MG63 (cell line): ENCODE data around the gene GSDME. TPM values are rescaled to one million over a fixed set of nuclear protein-coding genes. Genes with fewer than 3 reads are reported as not detected.
"Not testable (repeated sequence)": the region's sequence is repeated elsewhere in the genome, so short reads cannot be mapped to it uniquely, and the experiment has no call there.

ENCODE experiments used
- DNase-seq: peaks from one replicate; pipeline ENCODE4 v3.0.0-alpha.2; 2020
- H3K27me3 ChIP-seq: fragments of 250-450 bp; sonication (Bioruptor Pico); 2 replicates; pipeline ENCODE4 v1.5.1; 2020; ENCODE audit warnings: mild to moderate bottlenecking, moderate library complexity
- H3K36me3 ChIP-seq: fragments of 250-450 bp; sonication (Bioruptor Pico); 2 replicates; pipeline ENCODE4 v1.5.1; 2020; ENCODE audit warnings: mild to moderate bottlenecking, moderate library complexity
- H3K4me3 ChIP-seq: fragments of 250-450 bp; sonication (Bioruptor Pico); 2 replicates; pipeline ENCODE4 v1.5.1; 2020; ENCODE audit warnings: mild to moderate bottlenecking, moderate library complexity
- H3K9me3 ChIP-seq: fragments of 250-450 bp; sonication (Bioruptor Pico); 2 replicates; pipeline ENCODE4 v1.5.1; 2020; ENCODE audit warnings: mild to moderate bottlenecking, moderate library complexity
- total RNA-seq: library from RNA; depleted of rRNA; stranded (reverse); fragments of >200 nt; shearing (Covaris generic); gene quantifications from 2 replicates; pipeline ENCODE4 v1.2.3, GENCODE V29; 2014; ENCODE audit warnings: low replicate concordance

The GSDME gene
- total RNA-seq, 1 experiment from 2014 or later: 4.1 TPM

- H3K9me3 ChIP-seq: no peaks in the 10 kb centered on the region
- H3K4me3 ChIP-seq: no peak overlapping the region
- no peak for DNase-seq
- H3K36me3 ChIP-seq: no peaks in the 10 kb centered on the region
- no peaks in the 10 kb centered on the region for H3K27me3 ChIP-seq
Measured at GRCh38 chr7:24754906-24755506, 2.3 kb downstream of the GSDME start.

DNA sequence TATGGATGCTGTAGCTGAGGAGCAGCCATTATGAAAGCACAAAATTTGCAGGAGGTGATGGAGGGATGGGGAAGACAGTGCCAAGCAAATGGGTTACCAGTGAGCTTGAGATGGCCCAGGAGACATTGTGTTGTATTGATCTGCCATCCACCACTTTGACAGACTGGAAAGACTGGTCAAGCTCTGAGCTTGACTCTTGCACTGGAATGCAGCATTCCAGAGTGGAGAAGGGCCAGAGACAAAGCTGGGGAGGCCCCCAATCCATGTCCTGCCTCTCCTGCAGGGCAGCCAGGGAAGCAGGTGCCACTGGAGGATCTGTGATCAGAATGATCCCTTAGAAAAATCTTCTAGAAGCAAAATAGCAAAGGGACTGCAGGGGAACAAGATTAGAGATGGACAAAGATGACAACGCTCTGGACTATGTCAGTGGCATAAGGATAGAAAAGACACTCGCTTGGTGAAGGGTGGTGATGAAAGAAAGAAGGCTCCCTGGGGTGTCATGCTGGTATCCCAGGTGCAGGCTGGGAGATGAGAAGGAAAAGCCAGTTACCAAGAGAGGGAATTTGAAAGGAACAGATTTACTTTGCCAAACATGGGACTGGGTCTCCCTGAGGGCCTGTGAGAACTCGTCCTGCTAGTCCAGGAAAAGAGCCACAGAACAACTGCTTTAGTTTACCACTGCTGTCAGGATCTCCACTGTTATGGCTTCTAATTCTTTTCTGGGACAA, 5.0 kb downstream of the GSDME start:
- no peak overlapping the region for H3K4me3 ChIP-seq
- H3K36me3 ChIP-seq: no peaks in the 10 kb centered on the region
- H3K27me3 ChIP-seq: no peaks in the 10 kb centered on the region
- DNase-seq: no peak
- no peaks in the 10 kb centered on the region for H3K9me3 ChIP-seq

DNA sequence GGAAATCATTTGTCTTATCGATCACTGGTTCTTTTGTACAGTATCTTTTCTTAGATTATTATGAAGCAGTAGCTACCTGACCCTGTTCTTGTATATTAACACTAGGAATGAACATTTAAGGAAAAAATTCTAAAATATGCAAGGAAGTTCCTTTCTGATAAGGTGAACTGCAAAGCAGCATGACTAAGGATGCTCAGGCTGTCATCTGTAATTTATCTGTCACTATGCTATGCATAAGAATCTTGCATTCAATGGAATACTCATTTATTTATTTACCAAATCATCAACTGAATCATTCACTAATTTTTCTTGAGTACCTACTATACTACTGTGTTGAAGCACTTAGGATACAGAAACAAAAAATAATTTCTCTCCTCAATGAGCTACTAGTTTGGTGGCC, 5.8 kb downstream of the GSDME start:
- no peak for DNase-seq
- H3K27me3 ChIP-seq: no peaks in the 10 kb centered on the region
- no peak overlapping the region for H3K4me3 ChIP-seq
- no peaks in the 10 kb centered on the region for H3K9me3 ChIP-seq
- H3K36me3 ChIP-seq: no peaks in the 10 kb centered on the region

GRCh38 chr7:24750441-24751055, 6.7 kb downstream of the GSDME start:
- H3K4me3 ChIP-seq: no peak overlapping the region
- DNase-seq: no peak
- H3K27me3 ChIP-seq: no peaks in the 10 kb centered on the region
- no peaks in the 10 kb centered on the region for H3K9me3 ChIP-seq
- H3K36me3 ChIP-seq: no peaks in the 10 kb centered on the region

- no peaks in the 10 kb centered on the region for H3K36me3 ChIP-seq
- H3K27me3 ChIP-seq: no peaks in the 10 kb centered on the region
- no peak for DNase-seq
- no peak overlapping the region for H3K4me3 ChIP-seq
- H3K9me3 ChIP-seq: no peaks in the 10 kb centered on the region
Measured at GRCh38 chr7:24748521-24748920, 8.7 kb downstream of the GSDME start.

DNA sequence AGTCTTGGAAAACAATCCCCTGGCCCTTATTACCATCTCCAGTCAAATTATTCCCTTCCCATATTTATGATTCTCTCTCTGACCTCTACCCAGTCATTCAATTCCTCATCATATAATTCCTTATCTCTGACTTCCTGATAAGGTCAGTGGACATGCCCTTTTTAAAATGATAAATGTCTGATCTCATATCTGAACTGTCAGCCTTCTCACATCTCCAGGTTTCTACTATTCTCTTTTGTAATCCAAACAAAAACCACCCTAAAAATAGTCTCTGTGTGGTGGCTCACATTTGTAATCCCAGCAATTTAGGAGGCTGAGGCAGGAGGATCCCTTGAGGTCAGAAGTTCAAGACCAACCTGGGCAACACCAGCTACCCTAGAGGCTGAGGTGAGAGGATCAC, 11.9 kb downstream of the GSDME start:
- H3K36me3 ChIP-seq: no peaks in the 10 kb centered on the region
- H3K9me3 ChIP-seq: no peaks in the 10 kb centered on the region
- no peak overlapping the region for H3K4me3 ChIP-seq
- H3K27me3 ChIP-seq: no peaks in the 10 kb centered on the region
- no peak for DNase-seq

- H3K36me3 ChIP-seq: no peaks in the 10 kb centered on the region
- no peak overlapping the region for H3K4me3 ChIP-seq
- DNase-seq: no peak
- no peaks in the 10 kb centered on the region for H3K27me3 ChIP-seq
- 0 out of 2 replicates have a peak, but pooled peaks cover 5% of the 10 kb centered on the region for H3K9me3 ChIP-seq
Measured at GRCh38 chr7:24743471-24743870, 13.8 kb downstream of the GSDME start.

GRCh38 chr7:24742506-24743162, 14.6 kb downstream of the GSDME start:
- Histone ChIP-seq H3K9me3 (peaks cover 7% of the 10 kb centered on the region; the same call in 1 of the 2 replicates), H3K4me3 (no peak overlapping the region), H3K36me3 (no peaks in the 10 kb centered on the region), H3K27me3 (no peaks in the 10 kb centered on the region)
- no peak for DNase-seq

- H3K27me3 ChIP-seq: no peaks in the 10 kb centered on the region
- no peaks in the 10 kb centered on the region for H3K36me3 ChIP-seq
- H3K9me3 ChIP-seq: peaks cover 10% of the 10 kb centered on the region; the same call in 1 of the 2 replicates
- peak; percentile 81 for DNase-seq
- no peak overlapping the region for H3K4me3 ChIP-seq
Measured at GRCh38 chr7:24741679-24742505, 15.4 kb downstream of the GSDME start.

DNA sequence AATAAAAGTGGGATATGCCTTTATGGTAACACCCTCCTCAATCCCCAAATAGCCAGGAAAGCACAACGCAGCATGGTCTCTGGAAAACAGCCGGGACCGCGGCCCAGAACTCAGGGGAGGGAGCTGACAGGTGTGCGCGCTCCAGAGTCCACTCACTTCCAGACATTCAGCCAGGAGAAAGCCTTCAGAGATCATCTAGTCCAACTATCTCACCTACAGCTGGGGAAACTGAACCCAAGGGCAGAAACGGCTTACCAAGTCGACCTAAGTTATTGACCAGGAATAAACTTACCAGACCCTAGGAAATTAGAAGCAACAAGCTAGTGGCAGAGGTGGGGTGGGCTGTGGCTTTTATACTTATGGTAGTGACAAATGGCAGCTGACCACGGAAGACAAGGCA, 16.4 kb downstream of the GSDME start:
- no peak for DNase-seq
- H3K4me3 ChIP-seq: no peak overlapping the region
- H3K9me3 ChIP-seq: peaks cover 10% of the 10 kb centered on the region; the same call in 1 of the 2 replicates
- no peaks in the 10 kb centered on the region for H3K36me3 ChIP-seq
- H3K27me3 ChIP-seq: no peaks in the 10 kb centered on the region

GRCh38 chr7:24739306-24739705, 18.0 kb downstream of the GSDME start:
- no peak overlapping the region for H3K4me3 ChIP-seq
- peaks cover 10% of the 10 kb centered on the region; the same call in 1 of the 2 replicates for H3K9me3 ChIP-seq
- no peak for DNase-seq
- no peaks in the 10 kb centered on the region for H3K27me3 ChIP-seq
- H3K36me3 ChIP-seq: no peaks in the 10 kb centered on the region

- no peak for DNase-seq
- Histone ChIP-seq H3K36me3 (no peaks in the 10 kb centered on the region), H3K9me3 (peaks cover 10% of the 10 kb centered on the region; the same call in 1 of the 2 replicates), H3K4me3 (no peak overlapping the region), H3K27me3 (no peaks in the 10 kb centered on the region)
Measured at GRCh38 chr7:24738577-24738976, 18.7 kb downstream of the GSDME start.

- no peak overlapping the region for H3K4me3 ChIP-seq
- no peaks in the 10 kb centered on the region for H3K36me3 ChIP-seq
- DNase-seq: no peak
- peaks cover 10% of the 10 kb centered on the region; the same call in 1 of the 2 replicates for H3K9me3 ChIP-seq
- no peaks in the 10 kb centered on the region for H3K27me3 ChIP-seq
Measured at GRCh38 chr7:24737281-24737680, 20.0 kb downstream of the GSDME start.

- H3K9me3 ChIP-seq, H3K4me3 ChIP-seq, H3K27me3 ChIP-seq, DNase-seq, H3K36me3 ChIP-seq: not testable (repeated sequence)
Measured at GRCh38 chr7:24735594-24735993, 21.7 kb downstream of the GSDME start.

GRCh38 chr7:24734306-24734705, 23.0 kb downstream of the GSDME start:
- DNase-seq: no peak
- no peaks in the 10 kb centered on the region for H3K36me3 ChIP-seq
- H3K27me3 ChIP-seq: no peaks in the 10 kb centered on the region
- H3K4me3 ChIP-seq: no peak overlapping the region
- peaks cover 10% of the 10 kb centered on the region; the same call in 1 of the 2 replicates for H3K9me3 ChIP-seq

DNA sequence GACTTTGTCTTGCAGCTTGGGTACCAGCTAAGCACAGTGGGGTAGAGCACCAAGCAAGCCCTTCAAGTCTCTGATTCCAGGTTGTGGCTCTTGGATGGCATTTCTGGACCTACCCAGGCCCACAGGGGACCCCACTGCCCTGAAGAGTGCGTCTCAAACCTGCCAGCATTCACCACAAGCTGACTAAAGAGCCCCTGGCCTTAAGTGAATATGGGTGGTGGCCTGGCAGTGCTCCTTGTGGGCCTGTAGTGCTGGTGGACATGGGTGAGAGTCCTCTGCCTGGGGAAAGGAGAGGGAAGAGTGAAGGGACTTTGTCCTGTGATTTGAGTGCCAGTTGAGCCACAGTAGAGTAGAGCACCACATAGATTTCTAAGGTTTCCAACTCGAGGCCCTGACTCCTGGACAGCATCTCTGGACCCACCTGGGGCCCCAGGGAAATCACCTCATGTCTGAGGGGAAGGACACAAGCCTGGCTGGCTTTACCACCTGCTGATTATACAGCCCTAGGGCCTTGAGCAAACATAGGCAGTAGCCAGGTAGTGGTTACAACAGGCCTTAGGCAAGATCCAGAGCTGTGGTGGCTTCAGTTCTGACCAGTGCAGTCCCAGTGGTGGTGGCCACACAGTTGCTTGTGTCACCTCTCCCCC, 23.7 kb downstream of the GSDME start:
- peaks cover 5% of the 10 kb centered on the region; the same call in 1 of the 2 replicates for H3K9me3 ChIP-seq
- no peaks in the 10 kb centered on the region for H3K36me3 ChIP-seq
- no peaks in the 10 kb centered on the region for H3K27me3 ChIP-seq
- no peak overlapping the region for H3K4me3 ChIP-seq
- DNase-seq: no peak
